Adrenal gland (tissue), 12 donors: ENCODE measurements around the gene C6orf47. TPM values are rescaled to one million over a fixed set of nuclear protein-coding genes. Genes with fewer than 3 reads are reported as not detected.

Source experiments
- DNase-seq, 7 donors: peaks; one replicate each; pipeline ENCODE4 v3.0.0-alpha.2; 2019 to 2020
- H3K27ac ChIP-seq, 5 donors: fragments of 200-600 bp; sonication (generic) in 4 of 5; 1 replicate in 3 of 5; 2 replicates in 2 of 5; pipeline versions ENCODE4 v1.5.1 to v1.8.0; 2016 to 2020; ENCODE audit warnings: mild to moderate bottlenecking in 1 of 5
- H3K27me3 ChIP-seq: fragments of 200-600 bp; 2 replicates; pipeline ENCODE4 v1.8.0; 2021
- H3K36me3 ChIP-seq, 2 donors: fragments of 200-600 bp; replicated peaks in 1 of 2; 1 replicate in 1 of 2; 2 replicates in 1 of 2; pipeline versions ENCODE4 v1.5.1 to v1.8.0; 2018 to 2022
- H3K4me1 ChIP-seq, 2 donors: fragments of 200-600 bp; replicated peaks in 1 of 2; 1 replicate in 1 of 2; 2 replicates in 1 of 2; pipeline versions ENCODE4 v1.5.1 to v1.8.0; 2018 to 2021
- H3K4me3 ChIP-seq, 4 donors: fragments of 200-600 bp; sonication (generic) in 3 of 4; one replicate each; pipeline ENCODE4 v1.5.1; 2016 to 2018
- H3K9me3 ChIP-seq, 3 donors: fragments of 200-600 bp; sonication (generic) in 1 of 3; replicated peaks in 1 of 3; 1 replicate in 2 of 3; 2 replicates in 1 of 3; pipeline versions ENCODE4 v1.5.1 to v1.8.0; 2016 to 2021
- CTCF ChIP-seq, 6 experiments: fragments of 450-650 bp in 4 of 6; fragments of 200-600 bp in 2 of 6; sonication (generic) in 1 of 6; IDR thresholded peaks; 1 replicate in 5 of 6; 2 replicates in 1 of 6; pipeline versions ENCODE4 v1.5.1 to v1.8.0; 2016 to 2021; ENCODE audit warnings: antibody characterized with exemption in 6 of 6, mild to moderate bottlenecking in 2 of 6, moderate library complexity in 1 of 6
- POLR2A ChIP-seq, 2 donors: fragments of 450-650 bp; IDR thresholded peaks; one replicate each; pipeline ENCODE4 v1.6.1; 2017; ENCODE audit warnings: antibody characterized with exemption in 2 of 2, mild to moderate bottlenecking in 2 of 2, moderate library complexity in 1 of 2
- WGBS, 4 donors: extraction: QIAGEN DNeasy Blood & Tissue Kit in 2 of 4; methylation state at CpG; one replicate each; pipeline versions ENCODE4 v1.1.5 to v1.1.7; 2013 to 2017; 5-methylcytosine and 5-hydroxymethylcytosine counted together
- intact Hi-C, 2 donors: fragments of 100-400 bp; cut with DNase I; formaldehyde crosslinking; loops; one replicate each; pipeline versions ENCODE4 v1.14.1 to v1.15.0; 2022 to 2023
- polyA plus RNA-seq, 3 donors: library from polyadenylated mRNA; stranded (reverse); fragments of 200-250 nt in 2 of 3; fragments of 350-450 nt in 1 of 3; fragmentation: Illumina TruSeq in 1 of 3; extraction: RNeasy Lipid Tissue Mini Kit (QIAGEN cat#74804) in 1 of 3; gene quantifications; one replicate each; pipeline ENCODE4 v1.2.3, GENCODE V29; 2013 to 2014
- total RNA-seq, 9 donors: library from RNA; depleted of rRNA in 4 of 9; stranded (reverse); fragments of >200 nt in 4 of 9; fragments of 120-200 nt in 1 of 9; fragmentation: NEBNext Ultra II Directional in 1 of 9; extraction: Animal tissue kit (Norgen Biotek cat#: 25700) in 1 of 9; gene quantifications; one replicate each; pipeline versions ENCODE4 v1.1.0 to v1.2.4, GENCODE V29; 2013 to 2023
- donor health status: healthy with polysubstance abuse.
- donor health status: Bipolar disorder and iron deficiency.
- donor health status: DM: yes; HTN: yes; CAD: no.
- donor health status: DM: no; HTN: no; CAD: no.
- donor health status: DM: no; HTN: no; CAD: no.
- donor health status: DM: yes; HTN: yes; CAD: no.

The C6orf47 gene
- total and polyA plus RNA-seq, 12 donors, result 17.9 to 37.0 (median 26.3) TPM

DNA sequence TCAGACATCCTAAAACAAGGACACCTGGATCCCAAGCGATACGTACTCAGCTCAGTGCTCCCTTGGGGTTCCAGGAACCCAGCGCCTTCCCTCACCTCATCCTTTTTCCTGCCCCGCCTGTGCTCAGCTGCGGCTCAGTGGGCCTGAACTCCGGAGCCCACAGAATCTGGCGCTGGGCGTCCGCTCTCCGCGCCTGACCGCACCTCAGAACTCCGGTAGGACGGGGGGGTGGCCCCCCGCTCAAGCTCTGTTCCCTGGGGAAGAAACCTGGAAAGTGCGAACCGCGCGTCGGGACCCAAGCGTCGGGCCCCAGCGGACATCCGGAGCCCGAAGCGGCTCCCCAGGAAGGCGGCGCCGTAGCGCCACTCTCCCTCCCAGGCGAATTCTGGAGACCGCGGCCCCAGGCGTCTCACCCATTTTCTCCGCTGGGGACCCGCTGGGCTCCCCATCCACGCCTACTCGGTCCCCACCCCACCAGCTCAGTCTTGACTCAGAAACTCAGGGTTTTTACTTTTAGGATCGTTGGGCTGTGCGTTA, 20.6 kb upstream of the C6orf47 start:
- Histone ChIP-seq H3K27me3 (no peaks in the 10 kb centered on the region), H3K27ac (peak overlapping the region in 3 of 5 donors; percentile 47 to 62 (median 59)), H3K36me3 (peaks cover 0 to 6% of the 10 kb centered on the region in 2 donors), H3K9me3 (no peaks in the 10 kb centered on the region), H3K4me3 (peak overlapping the region in 3 of 4 donors; percentile 20 to 55 (median 27)), H3K4me1 (peaks cover 9 to 10% of the 10 kb centered on the region in 2 donors)
- intact Hi-C loops, result loop anchor here in 1 of 2 donors (5.0 to 10.0 kb wide), 2 partner anchors 86 to 154 kb away; no protein-coding TSS in a partner anchor
- TF ChIP-seq POLR2A (IDR thresholded peaks at IDR 0.05) (no peak), CTCF (IDR thresholded peaks at IDR 0.05) (peak in 2 of 6 experiments; percentile 5 to 8)
- peak in 3 of 7 donors; percentile 28 to 42 (median 37) for DNase-seq
- whole genome bisulfite sequencing, 4 donors, result 5 to 9% (median 7%) methylated on average over 7 to 40 of the region's 40 CpGs

GRCh38 chr6:31680226-31681134, 19.9 kb upstream of the C6orf47 start, which contains the start of gene LY6G5C:
Gene LY6G5C, minus strand, starts transcription at chr6:31681067. Its CDS starts 694 bp downstream, at chr6:31680373.
- H3K4me3 ChIP-seq, result peak within 1 kb of the TSS in 3 of 4 donors; percentile 20 to 55 (median 27)
- DNase-seq, result peak; percentile 82 to 95 (median 88)
- H3K36me3 ChIP-seq, result no peaks in the 10 kb centered on the region
- TF ChIP-seq POLR2A (IDR thresholded peaks at IDR 0.05) (peak in 1 of 2 donors; percentile 17), CTCF (IDR thresholded peaks at IDR 0.05) (peak; percentile 23 to 85 (median 73))
- WGBS, 4 donors, result 12 to 13% (median 12%) methylated on average over 17 of the region's 17 CpGs
- H3K27ac ChIP-seq, result peak within 1 kb of the TSS in 3 of 5 donors; percentile 47 to 62 (median 59)
- H3K9me3 ChIP-seq, result no peaks in the 10 kb centered on the region
- no peaks in the 10 kb centered on the region for H3K27me3 ChIP-seq
- peaks cover 9 to 10% of the 10 kb centered on the region in 2 donors for H3K4me1 ChIP-seq
- intact Hi-C loops, result loop anchor here in 1 of 2 donors (5.0 to 10.0 kb wide), 2 partner anchors 87 to 154 kb away; no protein-coding TSS in a partner anchor

- peaks cover 0 to 8% of the 10 kb centered on the region in 2 donors for H3K36me3 ChIP-seq
- DNase-seq, result no peak
- intact Hi-C loops, result no loop called here
- H3K4me3 ChIP-seq, result no peak overlapping the region
- no peak overlapping the region for H3K27ac ChIP-seq
- 66 to 77% (median 73%) methylated on average over 8 of the region's 8 CpGs for WGBS, 4 donors
- H3K27me3 ChIP-seq, result no peaks in the 10 kb centered on the region
- H3K4me1 ChIP-seq, result peaks cover 9 to 10% of the 10 kb centered on the region in 2 donors
- no peaks in the 10 kb centered on the region for H3K9me3 ChIP-seq
- TF ChIP-seq CTCF (IDR thresholded peaks at IDR 0.05), result no peak
- no peak for TF ChIP-seq POLR2A (IDR thresholded peaks at IDR 0.05)
Observed at GRCh38 chr6:31677955-31678354, 17.4 kb upstream of the C6orf47 start.

GRCh38 chr6:31676904-31677303, 16.3 kb upstream of the C6orf47 start:
- no peak overlapping the region for H3K27ac ChIP-seq
- DNase-seq, result no peak
- 57 to 67% (median 61%) methylated on average over 5 to 6 of the region's 6 CpGs for WGBS, 4 donors
- peaks cover 9 to 10% of the 10 kb centered on the region in 2 donors for H3K4me1 ChIP-seq
- H3K27me3 ChIP-seq, result no peaks in the 10 kb centered on the region
- peaks cover 0 to 18% of the 10 kb centered on the region in 2 donors for H3K36me3 ChIP-seq
- H3K4me3 ChIP-seq, result no peak overlapping the region
- intact Hi-C loops, result no loop called here
- no peaks in the 10 kb centered on the region for H3K9me3 ChIP-seq
- TF ChIP-seq POLR2A (IDR thresholded peaks at IDR 0.05) (no peak), CTCF (IDR thresholded peaks at IDR 0.05) (no peak)
